Activated T-cell treated with anti-CD3 and anti-CD28 coated beads for 24 hours (primary cell): ENCODE results near the gene ATP1B1.
"Not testable (repeated sequence)": the region's sequence is repeated elsewhere in the genome, so short reads cannot be mapped to it uniquely, and the experiment has no call there.

ENCODE experiments used
- DNase-seq: peaks from one replicate; pipeline ENCODE4 v3.0.0-alpha.2; 2020; ENCODE audit warnings: low read depth

ATP1B1 gene

DNA sequence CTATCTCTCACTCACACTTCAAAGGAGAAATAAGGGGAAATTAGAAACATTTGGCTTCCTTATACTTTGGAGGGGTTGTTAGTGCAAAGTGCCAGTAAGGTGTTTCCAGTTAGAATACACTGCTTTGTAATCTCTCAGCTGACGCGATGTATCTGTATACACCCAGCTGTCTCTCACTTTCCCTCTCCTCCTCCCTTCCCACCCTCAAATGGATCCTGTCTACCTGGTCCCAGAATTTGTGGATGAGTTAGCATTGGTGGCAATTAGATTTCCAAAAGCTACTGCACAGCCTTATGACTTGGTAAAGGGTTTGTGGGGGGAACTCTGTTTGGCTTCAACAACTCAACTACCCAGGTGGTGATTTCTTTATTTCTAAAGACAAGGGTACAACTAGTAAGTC lies 10.5 kb downstream of the ATP1B1 start:
- DNase-seq, result no peak

- no peak for DNase-seq
Observed at GRCh38 chr1:169117599-169117998, 11.1 kb downstream of the ATP1B1 start.

DNA sequence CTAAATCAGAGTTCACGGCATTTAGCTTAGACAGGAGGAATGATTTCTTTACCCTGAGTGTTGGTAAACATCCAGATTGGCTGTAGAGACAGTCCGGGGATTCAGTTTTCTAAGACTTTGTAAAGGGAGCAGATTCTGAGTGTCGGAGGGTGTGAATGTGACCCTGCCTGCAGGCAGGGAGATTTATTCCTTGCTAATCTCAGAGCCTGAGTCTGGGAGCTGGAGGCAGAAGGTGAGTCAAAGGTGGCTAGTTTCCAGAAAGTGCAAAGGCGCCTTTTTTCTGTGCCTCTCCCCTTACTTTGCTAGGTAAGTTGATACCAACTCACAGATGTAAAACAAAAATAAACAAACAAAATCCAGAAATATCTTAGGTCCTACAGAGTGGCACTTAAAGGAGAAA lies 11.7 kb downstream of the ATP1B1 start:
- DNase-seq, result no peak

DNA sequence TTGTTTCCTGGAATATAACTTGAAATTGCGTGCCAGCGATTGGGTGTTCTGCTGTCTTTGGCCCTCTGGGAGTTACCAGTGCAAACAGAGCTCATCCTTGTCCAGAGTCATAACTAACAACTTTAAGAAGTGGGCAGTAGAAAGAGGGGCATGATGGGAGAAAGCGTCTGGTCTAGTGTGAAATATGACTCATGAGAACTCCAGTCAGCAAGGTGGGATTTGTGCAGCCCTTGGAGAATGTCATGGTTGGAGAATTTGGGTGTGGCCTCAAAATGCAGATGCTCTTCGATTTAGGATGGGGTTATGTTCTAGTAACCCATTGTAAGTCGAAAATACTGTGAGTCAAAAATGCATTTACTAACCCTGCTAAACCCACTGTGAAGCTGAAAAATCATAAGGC lies 12.9 kb downstream of the ATP1B1 start:
- DNase-seq, result no peak

DNA sequence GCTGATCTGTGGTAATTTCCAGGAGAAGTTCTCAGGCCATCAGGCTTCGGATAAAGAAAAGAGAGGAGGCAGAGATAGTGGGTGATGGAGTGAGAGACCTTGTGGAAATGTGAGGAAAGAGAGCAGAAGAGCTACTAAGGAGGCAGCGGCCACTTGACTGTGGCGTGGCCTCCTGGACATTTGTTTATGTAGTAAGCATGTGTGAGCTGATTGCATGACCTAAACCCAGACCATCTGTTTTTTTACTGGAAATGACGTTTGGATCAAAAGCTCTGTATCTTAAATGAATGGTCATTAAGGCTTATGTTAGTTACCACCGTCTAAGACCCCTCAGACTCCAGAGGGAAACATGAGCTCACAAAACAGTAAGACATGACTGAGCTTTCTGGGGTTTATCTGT lies 13.6 kb downstream of the ATP1B1 start:
- no peak for DNase-seq

DNA sequence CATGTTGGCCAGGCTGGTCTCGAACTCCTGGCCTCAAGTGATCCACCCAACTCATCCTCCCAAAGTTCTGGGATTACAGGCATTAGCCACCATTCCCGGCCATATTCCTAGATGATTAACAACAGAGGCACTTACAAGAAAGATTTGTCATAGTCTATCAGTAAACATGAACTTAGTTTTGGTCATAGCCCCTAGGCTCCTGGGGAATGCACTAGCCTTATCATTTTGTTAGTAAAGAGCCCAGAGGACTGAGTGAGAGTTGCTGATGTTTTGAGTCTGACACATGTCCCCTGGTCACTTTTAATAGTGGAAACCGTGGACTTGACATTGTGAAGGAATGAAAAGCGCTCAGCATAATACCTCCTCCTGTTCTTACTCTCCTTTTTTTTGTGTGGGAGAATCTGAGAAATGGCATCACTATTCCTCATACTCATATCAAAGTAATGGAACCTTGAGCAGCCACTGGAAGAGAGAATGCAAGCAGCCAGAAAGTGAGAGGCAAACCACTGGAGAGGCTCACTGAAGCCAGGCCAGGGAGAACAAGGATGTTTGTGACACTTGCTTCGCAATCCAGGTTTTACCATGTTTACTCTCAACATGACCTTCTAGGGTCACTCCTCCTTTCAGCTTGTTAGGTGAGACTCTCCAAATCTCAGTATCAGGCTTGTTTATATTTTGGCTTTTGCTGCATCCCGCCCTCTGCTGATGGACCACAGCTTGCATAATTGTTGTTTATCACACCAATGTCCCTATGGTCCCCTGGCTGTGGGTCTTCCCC lies 14.8 kb downstream of the ATP1B1 start:
- DNase-seq, result no peak

GRCh38 chr1:169122976-169123375 lies 16.5 kb downstream of the ATP1B1 start:
- DNase-seq, result no peak

DNA sequence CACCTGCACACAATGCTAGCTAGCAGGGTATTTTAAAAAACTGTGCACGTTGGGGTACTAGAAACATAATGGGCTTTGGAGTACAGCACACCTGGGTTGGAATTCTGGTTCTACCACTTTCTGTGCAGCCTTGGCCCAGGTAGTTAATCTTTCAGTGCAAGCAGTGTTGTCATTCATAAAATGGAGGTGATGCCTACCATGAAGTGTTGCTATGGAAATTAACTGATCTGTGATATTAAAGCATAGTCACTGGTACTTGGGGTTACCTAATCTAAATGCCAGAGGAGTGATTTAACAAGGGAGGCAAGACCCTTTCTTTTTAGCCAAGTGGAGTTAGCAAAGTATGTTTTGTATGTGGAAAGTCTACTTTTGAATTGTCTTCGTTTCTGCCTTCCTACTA lies 18.0 kb downstream of the ATP1B1 start:
- no peak for DNase-seq

GRCh38 chr1:169125597-169125996 lies 19.1 kb downstream of the ATP1B1 start:
- DNase-seq, result not testable (repeated sequence)

DNA sequence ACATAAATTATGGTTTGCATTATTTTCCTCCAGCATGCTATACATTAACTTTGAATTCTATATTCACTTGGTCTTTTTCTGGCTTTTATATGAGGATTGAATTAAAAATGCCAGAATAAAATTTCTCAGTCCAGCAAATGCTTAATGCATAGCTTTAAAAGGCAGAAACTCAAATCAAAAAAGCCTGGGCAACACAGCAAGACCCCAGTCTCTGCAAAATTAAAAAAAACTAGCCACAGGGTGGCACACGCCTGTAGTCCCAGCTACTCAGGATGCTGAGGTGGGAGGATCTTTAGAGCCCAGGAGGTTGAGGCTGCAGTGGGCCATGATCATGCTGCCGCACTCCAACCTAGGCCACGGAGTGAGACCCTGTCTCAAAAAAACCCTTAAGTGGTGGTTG lies 19.8 kb downstream of the ATP1B1 start:
- no peak for DNase-seq

- DNase-seq, result no peak
Observed at GRCh38 chr1:169127305-169127704, 20.8 kb downstream of the ATP1B1 start.

DNA sequence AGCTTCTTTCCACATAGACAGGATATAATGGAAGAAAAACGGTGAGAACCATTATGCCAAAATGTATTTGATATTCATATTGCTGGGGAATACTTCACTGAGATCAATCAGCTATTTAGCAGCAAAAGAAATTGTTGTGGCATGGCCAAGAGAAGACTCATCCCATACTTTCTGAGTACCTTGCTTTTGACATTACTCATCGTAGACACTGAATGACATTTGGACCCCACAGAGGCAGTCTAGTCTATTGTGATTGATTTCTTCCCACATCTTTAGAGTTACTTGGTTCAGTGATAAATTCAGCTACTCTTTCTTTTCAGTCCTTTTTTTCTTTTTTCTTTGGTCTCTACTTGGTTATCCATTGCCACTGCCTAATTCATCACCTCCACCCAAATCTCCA lies 22.1 kb downstream of the ATP1B1 start:
- no peak for DNase-seq

DNA sequence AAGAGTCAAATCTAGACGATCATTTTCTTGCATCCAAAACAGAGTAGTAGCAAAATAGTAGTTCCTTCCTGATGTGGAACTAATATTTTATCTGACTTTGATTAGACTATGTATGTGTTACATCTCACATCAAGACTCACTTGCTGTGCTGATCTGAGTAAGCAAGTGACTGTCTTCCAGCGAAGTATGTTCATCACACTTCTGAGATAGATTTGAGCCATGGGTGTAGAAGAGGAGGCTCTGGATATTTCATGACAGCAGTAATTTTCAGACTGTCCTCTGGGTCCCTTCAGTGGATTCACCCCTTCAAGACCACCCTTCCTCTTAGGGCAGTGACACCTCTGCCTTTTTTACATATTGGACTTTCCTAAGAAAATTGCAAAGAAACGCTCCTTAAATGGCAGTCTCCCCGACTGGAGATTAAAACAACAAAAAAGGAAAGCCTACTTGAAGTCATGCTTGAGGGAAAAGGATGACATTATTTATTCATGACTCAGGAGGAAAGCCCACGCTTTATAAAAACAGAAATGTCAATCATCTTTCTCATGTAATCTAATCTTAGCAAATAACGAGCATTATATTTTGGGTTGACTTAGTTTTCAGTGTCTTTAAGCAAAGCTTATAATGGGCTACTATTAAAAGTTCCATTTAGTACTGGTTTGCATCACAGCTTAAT lies 22.8 kb downstream of the ATP1B1 start:
- DNase-seq, result no peak

DNA sequence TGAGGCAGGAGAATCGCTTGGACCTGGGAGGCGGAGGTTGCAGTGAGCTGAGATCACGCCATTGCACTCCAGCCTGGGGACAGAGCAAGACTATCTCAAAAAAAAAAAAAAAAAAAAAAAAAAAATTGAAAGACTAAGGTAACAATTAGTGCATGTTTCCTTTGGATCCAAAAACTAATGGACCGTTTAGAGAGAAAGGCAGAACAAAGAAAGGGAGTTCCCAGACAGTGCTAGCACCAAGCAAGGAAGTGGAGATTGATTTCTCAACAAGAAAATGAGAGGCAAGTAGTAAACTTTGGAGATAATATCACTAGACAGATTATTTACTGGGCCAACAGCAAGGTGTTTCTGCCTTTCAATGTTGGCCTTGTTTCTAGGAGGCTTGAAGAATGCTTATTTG lies 24.2 kb downstream of the ATP1B1 start:
- no peak for DNase-seq

GRCh38 chr1:169132512-169133227 lies 26.2 kb downstream of the ATP1B1 start:
- no peak for DNase-seq

GRCh38 chr1:169133228-169133576 lies 26.7 kb downstream of the ATP1B1 start:
- DNase-seq, result no peak

GRCh38 chr1:169133801-169134502 lies 27.5 kb downstream of the ATP1B1 start:
- DNase-seq, result no peak

DNA sequence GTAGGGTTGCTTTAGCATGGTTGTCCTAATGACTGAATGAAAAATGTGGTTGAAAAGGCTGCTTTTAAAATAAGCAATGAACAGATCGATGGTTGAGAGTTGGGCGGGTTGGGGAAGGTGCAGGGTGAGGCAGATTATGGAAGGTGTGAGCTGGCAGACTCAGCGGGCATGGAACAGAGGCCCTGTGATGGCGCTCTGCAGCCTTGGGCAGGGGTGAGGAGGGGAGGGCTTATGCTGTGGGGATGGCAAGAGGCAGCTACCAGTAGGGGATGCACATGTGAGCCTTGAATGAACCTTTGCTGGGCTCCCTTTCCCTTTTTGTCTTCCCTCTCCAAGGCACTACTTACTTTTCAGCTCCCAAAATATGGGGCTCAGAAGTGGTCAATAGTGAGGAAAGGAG lies 30.9 kb downstream of the ATP1B1 start:
- DNase-seq, result no peak

DNA sequence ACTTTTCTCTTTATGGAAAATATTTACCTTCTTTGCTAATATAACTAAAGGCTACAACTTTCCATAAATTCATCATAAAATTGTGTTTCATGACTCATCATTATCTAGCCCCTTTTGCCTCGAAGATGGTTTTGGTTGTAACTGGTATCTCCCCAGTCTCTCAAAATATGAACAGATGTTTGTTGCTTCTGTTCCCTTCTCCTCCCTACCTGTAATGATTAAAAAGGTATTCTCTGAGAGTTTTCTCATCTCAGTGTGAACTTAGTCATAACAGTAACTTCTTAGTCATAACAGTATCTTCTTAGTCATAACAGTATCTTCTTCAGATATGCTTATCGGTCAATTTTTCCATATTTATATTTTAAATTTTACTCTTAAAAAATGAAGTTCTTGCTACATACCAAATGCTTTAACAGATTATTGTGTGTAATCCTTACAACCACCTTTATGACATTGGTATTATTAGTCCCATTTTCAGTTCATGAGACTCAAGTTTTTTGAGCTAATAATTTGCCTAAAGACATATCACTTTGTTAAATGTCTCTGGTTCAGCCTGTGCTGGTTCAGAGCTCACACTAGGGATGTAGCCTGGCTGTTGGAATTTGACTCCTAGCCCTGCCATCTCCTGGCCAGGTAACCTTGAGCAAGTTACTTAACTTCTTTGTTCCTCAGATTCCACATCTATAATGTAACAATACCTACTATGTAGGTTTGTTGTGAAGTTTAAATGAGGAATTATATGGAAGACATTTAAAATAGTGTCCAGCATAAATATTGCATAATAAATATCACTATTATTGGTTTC lies 32.6 kb downstream of the ATP1B1 start:
- no peak for DNase-seq

DNA sequence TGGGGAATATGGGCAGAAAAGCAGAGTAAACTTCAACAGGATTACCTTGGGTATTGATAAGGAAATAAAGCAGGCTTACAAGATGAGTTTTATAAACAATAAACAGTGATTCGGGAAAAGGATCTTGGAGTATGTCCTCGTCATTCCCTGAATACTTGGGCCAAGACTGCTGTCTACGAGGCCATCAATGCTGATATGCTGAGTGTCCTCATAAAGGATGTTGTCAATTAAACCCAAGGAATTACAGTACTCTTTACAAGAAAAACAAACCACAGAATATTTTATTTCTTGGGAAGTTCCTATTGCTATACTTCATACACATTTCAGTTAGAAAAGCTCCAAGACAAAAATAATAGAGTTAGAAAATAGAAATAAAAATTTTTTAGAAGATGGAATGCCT lies 34.9 kb downstream of the ATP1B1 start:
- no peak for DNase-seq

DNA sequence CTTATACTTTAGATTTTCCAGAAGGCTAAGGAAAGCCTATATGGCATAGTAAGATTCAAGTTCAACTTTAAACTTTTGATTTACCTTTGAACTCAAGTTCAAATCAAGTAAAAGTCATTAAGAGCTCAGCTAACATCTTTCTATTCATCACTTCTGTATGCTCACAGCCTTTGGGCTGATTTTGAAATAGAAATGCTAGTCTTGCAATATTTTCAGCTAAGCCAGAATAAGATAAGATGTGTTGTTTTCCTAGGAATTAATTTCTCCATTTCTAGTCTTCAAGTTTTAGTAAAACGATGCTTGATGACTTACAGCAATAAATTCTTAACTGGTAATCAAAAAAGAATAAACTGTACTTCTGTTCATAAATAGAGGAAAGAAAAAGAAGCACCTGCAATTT lies 35.6 kb downstream of the ATP1B1 start:
- no peak for DNase-seq

DNA sequence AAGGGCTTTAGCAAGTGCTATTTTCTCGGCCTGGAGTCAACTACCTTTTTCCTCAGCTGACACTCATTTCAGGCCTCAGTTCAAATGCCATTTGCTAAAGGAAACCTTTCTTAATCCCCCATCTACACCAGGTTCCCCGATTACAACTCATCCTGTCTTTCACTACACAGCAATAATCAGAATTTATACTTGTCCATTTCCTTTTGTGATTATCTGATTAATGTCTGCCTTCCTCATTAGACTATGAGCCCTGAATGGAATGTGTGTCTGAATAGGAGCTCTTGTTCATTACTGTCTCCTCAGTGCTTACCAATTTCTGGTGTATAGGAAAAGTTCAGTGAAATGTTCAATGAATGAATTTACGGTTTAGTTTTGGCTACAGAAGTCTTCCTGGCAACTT lies 36.9 kb downstream of the ATP1B1 start:
- no peak for DNase-seq
